Kidney tubule cell (primary cell): ENCODE results near the gene NAPA.

Source experiments
- DNase-seq: peaks from one replicate; pipeline ENCODE4 v3.0.0-alpha.2; 2018; ENCODE audit warnings: low spot score

NAPA gene

GRCh38 chr19:47521473-47522180, 6.8 kb upstream of the NAPA start:
- no peak for DNase-seq

- no peak for DNase-seq
Observed at GRCh38 chr19:47520839-47521238, 6.0 kb upstream of the NAPA start.

GRCh38 chr19:47520343-47520806, 5.5 kb upstream of the NAPA start:
- DNase-seq, result no peak

- no peak for DNase-seq
Observed at GRCh38 chr19:47518854-47519253, 4.0 kb upstream of the NAPA start.

- no peak for DNase-seq
Observed at GRCh38 chr19:47518139-47518538, 3.3 kb upstream of the NAPA start.

GRCh38 chr19:47514151-47514868, 553 bp downstream of the NAPA start:
- no peak for DNase-seq

- no peak for DNase-seq
Observed at GRCh38 chr19:47512948-47513319, 1.9 kb downstream of the NAPA start.

- DNase-seq, result peak; percentile 82
Observed at GRCh38 chr19:47512183-47512947, 2.5 kb downstream of the NAPA start.

GRCh38 chr19:47511681-47512080, 3.2 kb downstream of the NAPA start:
- peak; percentile 41 for DNase-seq

GRCh38 chr19:47511128-47511517, 3.7 kb downstream of the NAPA start:
- DNase-seq, result no peak

GRCh38 chr19:47510516-47511127, 4.2 kb downstream of the NAPA start:
- no peak for DNase-seq

- peak; percentile 14 for DNase-seq
Observed at GRCh38 chr19:47509973-47510372, 4.9 kb downstream of the NAPA start.

GRCh38 chr19:47509170-47509847, 5.6 kb downstream of the NAPA start:
- no peak for DNase-seq

- DNase-seq, result no peak
Observed at GRCh38 chr19:47508721-47509120, 6.1 kb downstream of the NAPA start.

GRCh38 chr19:47507924-47508553, 6.8 kb downstream of the NAPA start:
- DNase-seq, result peak; percentile 9

GRCh38 chr19:47507012-47507411, 7.9 kb downstream of the NAPA start:
- DNase-seq, result no peak

- no peak for DNase-seq
Observed at GRCh38 chr19:47506459-47506858, 8.4 kb downstream of the NAPA start.

GRCh38 chr19:47505506-47505905, 9.4 kb downstream of the NAPA start:
- DNase-seq, result no peak

- DNase-seq, result no peak
Observed at GRCh38 chr19:47503826-47504150, 11.1 kb downstream of the NAPA start.

- no peak for DNase-seq
Observed at GRCh38 chr19:47503130-47503825, 11.6 kb downstream of the NAPA start.
